Activated B cell treated with CpG ODN at 0.5 μM for 24 hours (primary cell): ENCODE data around the gene CENPP. TPM values are rescaled to one million over a fixed set of nuclear protein-coding genes. Genes with fewer than 3 reads are reported as not detected.

ENCODE experiments used
- ATAC-seq: fragments of 200-7000 bp; cut with Tn5 transposase; one replicate; pipeline ENCODE4 v1.10.0; 2021; ENCODE audit warnings: low read depth, mild to moderate bottlenecking, moderate library complexity
- CTCF ChIA-PET: fragments of 350-600 bp; sonication (Branson Sonifier 250); formaldehyde crosslinking; loops from one replicate; lab custom pipeline; 2021; ENCODE audit warnings: antibody characterized with exemption; lab: Charles Lee
- POLR2A ChIA-PET: fragments of 350-600 bp; sonication (Branson Sonifier 250); formaldehyde crosslinking; loops from one replicate; lab custom pipeline; 2021; ENCODE audit warnings: antibody characterized with exemption; lab: Charles Lee
- DNase-seq: peaks from one replicate; pipeline ENCODE4 v3.0.0; 2022
- H3K27ac Mint-ChIP-seq: one replicate; pipeline ENCODE4 v1.8.0; 2020; ENCODE audit warnings: mixed read lengths
- H3K27me3 Mint-ChIP-seq: one replicate; pipeline ENCODE4 v1.8.0; 2021; ENCODE audit warnings: mixed read lengths
- H3K36me3 Mint-ChIP-seq: one replicate; pipeline ENCODE4 v1.8.0; 2021; ENCODE audit warnings: low read depth, mixed read lengths
- H3K4me1 Mint-ChIP-seq: one replicate; pipeline ENCODE4 v1.8.0; 2021; ENCODE audit warnings: mixed read lengths
- H3K4me3 Mint-ChIP-seq: one replicate; pipeline ENCODE4 v1.8.0; 2020; ENCODE audit warnings: mild to moderate bottlenecking, mixed read lengths
- H3K9me3 Mint-ChIP-seq: one replicate; pipeline ENCODE4 v1.8.0; 2020; ENCODE audit warnings: mixed read lengths
- CTCF ChIP-seq: fragments of 200-600 bp; IDR thresholded peaks from one replicate; pipeline ENCODE4 v1.8.0; 2022; ENCODE audit warnings: antibody characterized with exemption, mild to moderate bottlenecking
- intact Hi-C: fragments of 100-400 bp; cut with micrococcal nuclease; formaldehyde crosslinking; loops from one replicate; pipeline ENCODE4 v1.15.1; 2024
- total RNA-seq: library from RNA; stranded (reverse); gene quantifications from 2 replicates; pipeline ENCODE4 v1.2.3, GENCODE V29; 2022

Gene CENPP
- total RNA-seq, 1 donor from 2014 or later: 5.7 TPM

GRCh38 chr9:92508018-92508820, 182.5 kb downstream of the CENPP start:
- ChIA-PET POLR2A (no interaction called here), CTCF (no interaction called here)
- ATAC-seq: no peak

GRCh38 chr9:92509050-92509449, 183.3 kb downstream of the CENPP start:
- no peak for ATAC-seq
- CTCF ChIA-PET: no interaction called here
- no peaks in the 10 kb centered on the region for H3K9me3 Mint-ChIP-seq
- H3K27ac Mint-ChIP-seq: no peak overlapping the region
- no peak for TF ChIP-seq CTCF
- no peak for DNase-seq
- H3K36me3 Mint-ChIP-seq: no peaks in the 10 kb centered on the region
- no peaks in the 10 kb centered on the region for H3K27me3 Mint-ChIP-seq
- no peak overlapping the region for H3K4me3 Mint-ChIP-seq
- intact Hi-C loops: no loop called here
- H3K4me1 Mint-ChIP-seq: peaks cover 7% of the 10 kb centered on the region
- POLR2A ChIA-PET: no interaction called here

More at GRCh38 chr9:92508018-92508820, 182.5 kb downstream of the CENPP start:
- no peak for DNase-seq
- peaks cover 7% of the 10 kb centered on the region for H3K4me1 Mint-ChIP-seq
- no peak overlapping the region for H3K4me3 Mint-ChIP-seq
- intact Hi-C loops: no loop called here
- H3K9me3 Mint-ChIP-seq: no peaks in the 10 kb centered on the region
- H3K36me3 Mint-ChIP-seq: no peaks in the 10 kb centered on the region
- H3K27ac Mint-ChIP-seq: no peak overlapping the region
- TF ChIP-seq CTCF: no peak
- H3K27me3 Mint-ChIP-seq: no peaks in the 10 kb centered on the region

- intact Hi-C loops: no loop called here
- Mint-ChIP-seq H3K27me3 (no peaks in the 10 kb centered on the region), H3K4me3 (no peak overlapping the region), H3K9me3 (no peaks in the 10 kb centered on the region), H3K27ac (no peak overlapping the region), H3K4me1 (peaks cover 7% of the 10 kb centered on the region), H3K36me3 (no peaks in the 10 kb centered on the region)
- POLR2A ChIA-PET: no interaction called here
- DNase-seq: no peak
- no peak for TF ChIP-seq CTCF
- CTCF ChIA-PET: no interaction called here
- ATAC-seq: no peak
Observed at GRCh38 chr9:92510747-92511146, 185.0 kb downstream of the CENPP start.

- Mint-ChIP-seq H3K4me1 (peaks cover 7% of the 10 kb centered on the region), H3K27me3 (no peaks in the 10 kb centered on the region), H3K27ac (no peak overlapping the region), H3K36me3 (no peaks in the 10 kb centered on the region), H3K9me3 (no peaks in the 10 kb centered on the region), H3K4me3 (no peak overlapping the region)
- ATAC-seq (no peak), DNase-seq (no peak)
- intact Hi-C loops: no loop called here
- ChIA-PET POLR2A (no interaction called here), CTCF (no interaction called here)
- TF ChIP-seq CTCF: no peak
Observed at GRCh38 chr9:92512622-92513021, 186.9 kb downstream of the CENPP start.

- Mint-ChIP-seq H3K4me3 (no peak overlapping the region), H3K27ac (no peak overlapping the region), H3K36me3 (no peaks in the 10 kb centered on the region), H3K4me1 (peaks cover 7% of the 10 kb centered on the region), H3K27me3 (no peaks in the 10 kb centered on the region), H3K9me3 (no peaks in the 10 kb centered on the region)
- no peak for TF ChIP-seq CTCF
- POLR2A ChIA-PET: no interaction called here
- DNase-seq (no peak), ATAC-seq (no peak)
- intact Hi-C loops: no loop called here
- CTCF ChIA-PET: no interaction called here
Observed at GRCh38 chr9:92513349-92513748, 187.6 kb downstream of the CENPP start.
